Right lobe of liver (tissue), 4 donors: ENCODE results near the gene LPAR3.

ENCODE experiments used
- POLR2A ChIP-seq: fragments of 450-650 bp; IDR thresholded peaks from one replicate; pipeline ENCODE4 v1.6.1; 2017; ENCODE audit warnings: antibody characterized with exemption, mild to moderate bottlenecking
- TF ChIP-seq, protein P1 (sequence below), 4 donors: fragments of 200-600 bp in 3 of 4; fragments of 450-650 bp in 1 of 4; IDR thresholded peaks; one replicate each; pipeline versions ENCODE4 v1.5.1 to v1.8.0; 2016 to 2022; ENCODE audit warnings: antibody characterized with exemption in 4 of 4, mild to moderate bottlenecking in 2 of 4
- donor health status: DM: no; HTN: no; CAD: no.
- donor health status: DM: no; HTN: no; CAD: no.
- donor health status: DM: no; HTN: yes; CAD: no.

- TF ChIP-seq, protein P1, sequence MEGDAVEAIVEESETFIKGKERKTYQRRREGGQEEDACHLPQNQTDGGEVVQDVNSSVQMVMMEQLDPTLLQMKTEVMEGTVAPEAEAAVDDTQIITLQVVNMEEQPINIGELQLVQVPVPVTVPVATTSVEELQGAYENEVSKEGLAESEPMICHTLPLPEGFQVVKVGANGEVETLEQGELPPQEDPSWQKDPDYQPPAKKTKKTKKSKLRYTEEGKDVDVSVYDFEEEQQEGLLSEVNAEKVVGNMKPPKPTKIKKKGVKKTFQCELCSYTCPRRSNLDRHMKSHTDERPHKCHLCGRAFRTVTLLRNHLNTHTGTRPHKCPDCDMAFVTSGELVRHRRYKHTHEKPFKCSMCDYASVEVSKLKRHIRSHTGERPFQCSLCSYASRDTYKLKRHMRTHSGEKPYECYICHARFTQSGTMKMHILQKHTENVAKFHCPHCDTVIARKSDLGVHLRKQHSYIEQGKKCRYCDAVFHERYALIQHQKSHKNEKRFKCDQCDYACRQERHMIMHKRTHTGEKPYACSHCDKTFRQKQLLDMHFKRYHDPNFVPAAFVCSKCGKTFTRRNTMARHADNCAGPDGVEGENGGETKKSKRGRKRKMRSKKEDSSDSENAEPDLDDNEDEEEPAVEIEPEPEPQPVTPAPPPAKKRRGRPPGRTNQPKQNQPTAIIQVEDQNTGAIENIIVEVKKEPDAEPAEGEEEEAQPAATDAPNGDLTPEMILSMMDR (IDR thresholded peaks at IDR 0.05) = no peak
- TF ChIP-seq POLR2A = no peak
These were observed 46.6 kb downstream of the LPAR3 start for GRCh38 chr1:84846387-84846786.
